Measurements from ENCODE around the gene KRT36.

DNA sequence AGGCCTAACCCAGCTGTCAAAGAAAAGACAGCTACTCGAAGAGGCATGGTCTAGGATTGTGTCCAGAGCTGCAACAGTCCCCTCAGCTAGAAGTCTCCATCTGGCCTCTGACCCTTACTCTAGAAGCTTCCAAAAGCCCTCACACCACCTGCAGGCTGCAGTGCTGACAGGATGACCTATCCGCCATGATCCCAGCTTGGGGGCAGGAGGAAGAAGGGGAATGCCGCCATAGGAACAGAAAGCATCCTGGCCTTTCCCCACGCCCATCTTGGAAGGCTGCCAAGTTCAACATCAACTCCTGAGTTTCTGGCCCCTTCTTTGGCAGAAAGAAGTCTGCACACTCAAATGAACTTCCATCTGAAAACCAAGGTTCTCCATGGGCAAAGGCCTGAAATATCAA, 3.1 kb upstream of the KRT36 start:
- TF ChIP-seq, protein P1, sequence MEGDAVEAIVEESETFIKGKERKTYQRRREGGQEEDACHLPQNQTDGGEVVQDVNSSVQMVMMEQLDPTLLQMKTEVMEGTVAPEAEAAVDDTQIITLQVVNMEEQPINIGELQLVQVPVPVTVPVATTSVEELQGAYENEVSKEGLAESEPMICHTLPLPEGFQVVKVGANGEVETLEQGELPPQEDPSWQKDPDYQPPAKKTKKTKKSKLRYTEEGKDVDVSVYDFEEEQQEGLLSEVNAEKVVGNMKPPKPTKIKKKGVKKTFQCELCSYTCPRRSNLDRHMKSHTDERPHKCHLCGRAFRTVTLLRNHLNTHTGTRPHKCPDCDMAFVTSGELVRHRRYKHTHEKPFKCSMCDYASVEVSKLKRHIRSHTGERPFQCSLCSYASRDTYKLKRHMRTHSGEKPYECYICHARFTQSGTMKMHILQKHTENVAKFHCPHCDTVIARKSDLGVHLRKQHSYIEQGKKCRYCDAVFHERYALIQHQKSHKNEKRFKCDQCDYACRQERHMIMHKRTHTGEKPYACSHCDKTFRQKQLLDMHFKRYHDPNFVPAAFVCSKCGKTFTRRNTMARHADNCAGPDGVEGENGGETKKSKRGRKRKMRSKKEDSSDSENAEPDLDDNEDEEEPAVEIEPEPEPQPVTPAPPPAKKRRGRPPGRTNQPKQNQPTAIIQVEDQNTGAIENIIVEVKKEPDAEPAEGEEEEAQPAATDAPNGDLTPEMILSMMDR (optimal IDR thresholded peaks at IDR 0.05 in 1 of 3, IDR thresholded peaks at IDR 0.05 in 1 of 3, conservative IDR thresholded peaks at IDR 0.05 in 1 of 3; ENCODE audit: extremely low read depth in 1 of 3, insufficient read depth in 2 of 3, low read length in 3 of 3): no peak
- no peak for TF ChIP-seq EZH2 (IDR thresholded peaks at IDR 0.05; ENCODE audit: low read length)
